Measurements from ENCODE around the gene GCLM.
"Not testable (repeated sequence)": the region's sequence is repeated elsewhere in the genome, so short reads cannot be mapped to it uniquely, and the experiment has no call there.

GCLM gene

DNA sequence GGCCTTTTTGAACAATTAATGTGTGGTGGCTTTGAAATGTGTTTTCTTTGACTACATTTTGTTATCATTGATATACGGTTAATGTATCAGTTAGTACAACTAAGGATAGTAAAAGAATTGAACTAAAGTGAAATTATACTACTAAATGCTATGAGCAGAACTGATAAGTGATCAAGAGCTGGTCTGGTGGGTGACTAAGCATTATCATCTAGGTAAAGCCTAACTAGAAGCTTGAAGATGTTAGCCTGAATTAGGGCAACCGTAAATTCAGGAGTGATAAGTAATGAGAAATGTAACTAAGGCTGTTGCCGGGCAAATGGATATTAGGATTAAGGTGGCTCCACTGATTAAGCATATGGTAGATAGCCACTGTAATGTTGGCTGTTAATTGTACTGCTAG, 16.0 kb upstream of the GCLM start:
- Histone ChIP-seq H3K9me2 (replicated peaks; ENCODE audit: insufficient read depth, low read length) (no peaks in the 10 kb centered on the region), H3K9me3 (ENCODE audit: insufficient read depth, low read length) (no peaks in the 10 kb centered on the region), H3K27me3 (ENCODE audit: low read length) (no peaks in the 10 kb centered on the region), H3K27ac (ENCODE audit: low read depth, low read length) (no peak overlapping the region), H3K79me2 (ENCODE audit: insufficient read depth, low read length) (no peaks in the 10 kb centered on the region), H3F3A (ENCODE audit: insufficient read depth) (no peaks in the 10 kb centered on the region), H4K20me1 (ENCODE audit: low read depth, low read length) (no peaks in the 10 kb centered on the region), H3K36me3 (ENCODE audit: low read length) (no peaks in the 10 kb centered on the region), H3K4me3 (ENCODE audit: insufficient read depth, low read length, poor library complexity, severe bottlenecking) (no peak overlapping the region), H2AFZ (ENCODE audit: low read depth, low read length, severe bottlenecking) (no peak overlapping the region), H3K4me2 (ENCODE audit: low read depth, low read length, poor library complexity, severe bottlenecking) (no peak overlapping the region), H3K9ac (ENCODE audit: low read length) (no peak overlapping the region)
- TF ChIP-seq, protein P1, sequence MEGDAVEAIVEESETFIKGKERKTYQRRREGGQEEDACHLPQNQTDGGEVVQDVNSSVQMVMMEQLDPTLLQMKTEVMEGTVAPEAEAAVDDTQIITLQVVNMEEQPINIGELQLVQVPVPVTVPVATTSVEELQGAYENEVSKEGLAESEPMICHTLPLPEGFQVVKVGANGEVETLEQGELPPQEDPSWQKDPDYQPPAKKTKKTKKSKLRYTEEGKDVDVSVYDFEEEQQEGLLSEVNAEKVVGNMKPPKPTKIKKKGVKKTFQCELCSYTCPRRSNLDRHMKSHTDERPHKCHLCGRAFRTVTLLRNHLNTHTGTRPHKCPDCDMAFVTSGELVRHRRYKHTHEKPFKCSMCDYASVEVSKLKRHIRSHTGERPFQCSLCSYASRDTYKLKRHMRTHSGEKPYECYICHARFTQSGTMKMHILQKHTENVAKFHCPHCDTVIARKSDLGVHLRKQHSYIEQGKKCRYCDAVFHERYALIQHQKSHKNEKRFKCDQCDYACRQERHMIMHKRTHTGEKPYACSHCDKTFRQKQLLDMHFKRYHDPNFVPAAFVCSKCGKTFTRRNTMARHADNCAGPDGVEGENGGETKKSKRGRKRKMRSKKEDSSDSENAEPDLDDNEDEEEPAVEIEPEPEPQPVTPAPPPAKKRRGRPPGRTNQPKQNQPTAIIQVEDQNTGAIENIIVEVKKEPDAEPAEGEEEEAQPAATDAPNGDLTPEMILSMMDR (IDR thresholded peaks at IDR 0.05; ENCODE audit: insufficient read depth, low read length, poor library complexity, severe bottlenecking), result no peak
- TF ChIP-seq EZH2phosphoT487 (conservative IDR thresholded peaks at IDR 0.05; ENCODE audit: low read length), result no peak

- H3K79me2 ChIP-seq (ENCODE audit: insufficient read depth, low read length), result no peaks in the 10 kb centered on the region
- no peaks in the 10 kb centered on the region for H3K9me3 ChIP-seq (ENCODE audit: insufficient read depth, low read length)
- H3K9ac ChIP-seq (ENCODE audit: low read length), result no peak overlapping the region
- H4K20me1 ChIP-seq (ENCODE audit: low read depth, low read length), result no peaks in the 10 kb centered on the region
- no peak overlapping the region for H3K4me3 ChIP-seq (ENCODE audit: insufficient read depth, low read length, poor library complexity, severe bottlenecking)
- H3K27ac ChIP-seq (ENCODE audit: low read depth, low read length), result no peak overlapping the region
- TF ChIP-seq, protein P1 (IDR thresholded peaks at IDR 0.05; ENCODE audit: insufficient read depth, low read length, poor library complexity, severe bottlenecking), result no peak
- no peak for TF ChIP-seq EZH2phosphoT487 (conservative IDR thresholded peaks at IDR 0.05; ENCODE audit: low read length)
- no peak overlapping the region for H2AFZ ChIP-seq (ENCODE audit: low read depth, low read length, severe bottlenecking)
- H3K9me2 ChIP-seq (replicated peaks; ENCODE audit: insufficient read depth, low read length), result no peaks in the 10 kb centered on the region
- H3F3A ChIP-seq (ENCODE audit: insufficient read depth), result no peaks in the 10 kb centered on the region
- no peaks in the 10 kb centered on the region for H3K36me3 ChIP-seq (ENCODE audit: low read length)
- H3K27me3 ChIP-seq (ENCODE audit: low read length), result no peaks in the 10 kb centered on the region
- H3K4me2 ChIP-seq (ENCODE audit: low read depth, low read length, poor library complexity, severe bottlenecking), result no peak overlapping the region
Observed at GRCh38 chr1:93919780-93920179, 10.6 kb upstream of the GCLM start.

GRCh38 chr1:93917302-93917701, 8.1 kb upstream of the GCLM start:
- Histone ChIP-seq H3K27me3 (ENCODE audit: low read length) (no peaks in the 10 kb centered on the region), H3K4me3 (ENCODE audit: insufficient read depth, low read length, poor library complexity, severe bottlenecking) (no peak overlapping the region), H3K9me2 (replicated peaks; ENCODE audit: insufficient read depth, low read length) (no peaks in the 10 kb centered on the region), H3K27ac (ENCODE audit: low read depth, low read length) (no peak overlapping the region), H3K4me2 (ENCODE audit: low read depth, low read length, poor library complexity, severe bottlenecking) (no peak overlapping the region), H3K9me3 (ENCODE audit: insufficient read depth, low read length) (no peaks in the 10 kb centered on the region), H3K79me2 (ENCODE audit: insufficient read depth, low read length) (no peaks in the 10 kb centered on the region), H2AFZ (ENCODE audit: low read depth, low read length, severe bottlenecking) (no peak overlapping the region), H3K36me3 (ENCODE audit: low read length) (no peaks in the 10 kb centered on the region), H3K9ac (ENCODE audit: low read length) (no peak overlapping the region), H4K20me1 (ENCODE audit: low read depth, low read length) (no peaks in the 10 kb centered on the region), H3F3A (ENCODE audit: insufficient read depth) (no peaks in the 10 kb centered on the region)
- TF ChIP-seq, protein P1 (IDR thresholded peaks at IDR 0.05; ENCODE audit: insufficient read depth, low read length, poor library complexity, severe bottlenecking), result no peak
- TF ChIP-seq EZH2phosphoT487 (conservative IDR thresholded peaks at IDR 0.05; ENCODE audit: low read length), result no peak

DNA sequence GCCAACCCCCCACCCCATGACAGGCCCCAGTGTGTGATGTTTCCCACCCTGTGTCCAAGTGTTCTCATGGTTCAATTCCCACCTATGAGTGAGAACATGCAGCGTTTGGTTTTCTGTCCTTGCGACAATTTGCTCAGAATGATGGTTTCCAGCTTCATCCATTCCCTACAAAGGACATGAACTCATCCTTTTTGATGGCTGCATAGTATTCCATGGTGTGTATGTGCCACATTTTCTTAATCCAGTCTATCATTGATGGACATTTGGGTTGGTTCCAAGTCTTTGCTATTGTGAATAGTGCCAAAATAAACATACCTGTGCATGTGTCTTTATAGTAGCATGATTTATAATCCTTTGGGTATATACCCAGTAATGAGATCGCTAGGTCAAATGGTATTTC, 1.6 kb upstream of the GCLM start:
- not testable (repeated sequence) for H3K9ac ChIP-seq (ENCODE audit: low read length); H3K27me3 ChIP-seq (ENCODE audit: low read length); H3K9me2 ChIP-seq (replicated peaks; ENCODE audit: insufficient read depth, low read length); H3K36me3 ChIP-seq (ENCODE audit: low read length); H3K4me3 ChIP-seq (ENCODE audit: insufficient read depth, low read length, poor library complexity, severe bottlenecking); H3K4me2 ChIP-seq (ENCODE audit: low read depth, low read length, poor library complexity, severe bottlenecking); H3K27ac ChIP-seq (ENCODE audit: low read depth, low read length); H3K9me3 ChIP-seq (ENCODE audit: insufficient read depth, low read length); H4K20me1 ChIP-seq (ENCODE audit: low read depth, low read length); H2AFZ ChIP-seq (ENCODE audit: low read depth, low read length, severe bottlenecking)
- Histone ChIP-seq H3F3A (ENCODE audit: insufficient read depth) (peaks cover 16% of the 10 kb centered on the region; the same call in 1 of the 2 replicates), H3K79me2 (ENCODE audit: insufficient read depth, low read length) (peaks cover 27% of the 10 kb centered on the region)

Measured in SU-DHL-6 (cell line).